Measurements from ENCODE around the gene RIMBP2.

- TF ChIP-seq CTCF (IDR thresholded peaks at IDR 0.05), result no peak
- TF ChIP-seq POLR2A (IDR thresholded peaks at IDR 0.05), result no peak
- no peak for TF ChIP-seq EP300 (IDR thresholded peaks at IDR 0.05)
Observed at GRCh38 chr12:130508847-130509246, 207.3 kb downstream of the RIMBP2 start.
